Esophagus squamous epithelium (tissue), 5 donors: ENCODE data around the gene ATP11A. TPM values are rescaled to one million over a fixed set of nuclear protein-coding genes. Genes with fewer than 3 reads are reported as not detected.

Experiments used
- DNase-seq: peaks from one replicate; lab custom pipeline; 2025; lab: John Stamatoyannopoulos, UW
- H3K27ac ChIP-seq, 4 donors: fragments of 200-600 bp; sonication (generic); one replicate each; pipeline ENCODE4 v1.5.1; 2016 to 2019; ENCODE audit warnings: mild to moderate bottlenecking in 1 of 4
- H3K27me3 ChIP-seq, 4 donors: fragments of 200-600 bp; sonication (generic); 1 replicate in 3 of 4; 2 replicates in 1 of 4; pipeline versions ENCODE4 v1.5.1 to v1.6.0; 2017 to 2021; ENCODE audit warnings: antibody characterized with exemption in 1 of 4
- H3K36me3 ChIP-seq, 3 donors: fragments of 200-600 bp; sonication (generic); one replicate each; pipeline ENCODE4 v1.5.1; 2016 to 2019
- H3K4me1 ChIP-seq, 3 donors: fragments of 200-600 bp; sonication (generic); one replicate each; pipeline ENCODE4 v1.5.1; 2017 to 2019
- H3K4me3 ChIP-seq, 4 donors: fragments of 200-600 bp; sonication (generic); 1 replicate in 3 of 4; 2 replicates in 1 of 4; pipeline ENCODE4 v1.5.1; 2016 to 2019; ENCODE audit warnings: mild to moderate bottlenecking in 2 of 4, moderate library complexity in 1 of 4
- H3K9me3 ChIP-seq, 3 donors: fragments of 200-600 bp; sonication (generic); one replicate each; pipeline ENCODE4 v1.5.1; 2016 to 2019
- CTCF ChIP-seq, 6 experiments: fragments of 450-650 bp in 4 of 6; fragments of 200-600 bp in 2 of 6; sonication (generic) in 2 of 6; IDR thresholded peaks; one replicate each; pipeline ENCODE4 v1.5.1; 2016 to 2019; ENCODE audit warnings: antibody characterized with exemption in 6 of 6, mild to moderate bottlenecking in 4 of 6, moderate library complexity in 4 of 6
- POLR2A ChIP-seq, 4 donors: fragments of 450-650 bp; IDR thresholded peaks; one replicate each; pipeline ENCODE4 v1.6.1; 2017; ENCODE audit warnings: antibody characterized with exemption in 4 of 4, mild to moderate bottlenecking in 4 of 4, moderate library complexity in 3 of 4
- WGBS, 2 donors: methylation state at CpG; one replicate each; pipeline ENCODE4 v1.1.5; 2018; 5-methylcytosine and 5-hydroxymethylcytosine counted together
- intact Hi-C: fragments of 100-400 bp; cut with DNase I; formaldehyde crosslinking; loops from one replicate; pipeline ENCODE4 v1.15.0; 2022
- total RNA-seq, 4 donors: library from RNA; depleted of rRNA; stranded (reverse); fragments of >200 nt; gene quantifications; one replicate each; pipeline ENCODE4 v1.1.0, GENCODE V29; 2016
- donor health status: DM: yes; HTN: yes; CAD: no.

Gene ATP11A
- total RNA-seq, 4 donors from 2014 or later = 9.6 to 20.0 (median 16.1) TPM

- DNase-seq = no peak
- intact Hi-C loops = no loop called here
- 92 to 93% methylated on average over 2 to 3 of the region's 17 CpGs for WGBS, 2 donors
Measured at GRCh38 chr13:112679381-112679780, 10.5 kb upstream of the ATP11A start.

DNA sequence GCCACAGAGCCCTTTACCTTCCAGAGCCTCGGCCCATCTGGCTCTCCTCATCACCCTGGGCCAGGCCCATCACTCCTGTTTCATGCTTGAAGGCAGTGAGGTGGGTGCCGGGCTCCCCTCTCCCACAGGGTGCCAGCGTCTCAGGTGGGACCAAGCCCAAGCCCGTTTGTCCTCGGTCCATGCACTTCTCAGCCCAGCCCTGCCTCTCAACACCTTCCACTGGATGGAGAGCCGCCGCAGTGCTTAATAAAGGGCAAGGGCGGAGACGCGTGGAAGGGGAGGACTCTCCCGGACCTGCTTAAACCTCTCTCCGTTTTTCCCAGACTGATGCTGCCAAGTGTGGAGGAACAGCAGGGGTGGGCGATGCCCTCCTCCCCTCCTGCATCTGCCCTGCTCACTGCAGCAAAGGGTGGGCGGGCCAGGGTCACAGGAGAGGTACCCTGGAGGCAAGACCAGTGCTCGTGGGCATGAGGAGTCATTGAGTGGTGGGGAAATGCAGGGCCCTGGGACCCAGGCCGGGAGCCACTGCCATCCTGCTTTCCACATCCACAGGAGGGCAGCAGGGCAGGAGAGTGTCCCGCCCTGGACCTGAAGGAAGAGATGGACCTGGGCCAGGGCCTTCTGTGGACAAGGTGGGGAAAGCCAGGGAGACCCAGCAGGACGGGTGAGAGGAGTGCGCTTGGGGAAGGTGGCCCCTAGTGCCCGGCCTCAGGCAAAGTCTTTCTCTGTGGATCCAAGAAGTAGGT lies 9.7 kb upstream of the ATP11A start:
- WGBS, 2 donors = 79 to 83% methylated on average over 6 to 11 of the region's 20 CpGs
- no peak overlapping the region for H3K4me3 ChIP-seq
- no peak for DNase-seq
- no peaks in the 10 kb centered on the region for H3K4me1 ChIP-seq
- no peaks in the 10 kb centered on the region for H3K36me3 ChIP-seq
- H3K27ac ChIP-seq = no peak overlapping the region
- no peak for TF ChIP-seq CTCF (IDR thresholded peaks at IDR 0.05)
- no peak for TF ChIP-seq POLR2A (IDR thresholded peaks at IDR 0.05)
- peaks cover 0 to 8% (median 0%) of the 10 kb centered on the region in 4 donors for H3K27me3 ChIP-seq
- H3K9me3 ChIP-seq = no peaks in the 10 kb centered on the region
- intact Hi-C loops = no loop called here

More at GRCh38 chr13:112679381-112679780, 10.5 kb upstream of the ATP11A start:
- Histone ChIP-seq H3K36me3 (no peaks in the 10 kb centered on the region), H3K4me1 (no peaks in the 10 kb centered on the region), H3K27ac (no peak overlapping the region), H3K9me3 (no peaks in the 10 kb centered on the region), H3K4me3 (no peak overlapping the region), H3K27me3 (peaks cover 0 to 8% (median 0%) of the 10 kb centered on the region in 4 donors)
- TF ChIP-seq CTCF (IDR thresholded peaks at IDR 0.05) = no peak

GRCh38 chr13:112680741-112681360 lies 9.0 kb upstream of the ATP11A start:
- Histone ChIP-seq H3K36me3 (no peaks in the 10 kb centered on the region), H3K9me3 (no peaks in the 10 kb centered on the region), H3K4me3 (no peak overlapping the region), H3K27ac (no peak overlapping the region), H3K4me1 (no peaks in the 10 kb centered on the region), H3K27me3 (peaks cover 0 to 8% (median 0%) of the 10 kb centered on the region in 4 donors)
- no peak for DNase-seq
- no peak for TF ChIP-seq POLR2A (IDR thresholded peaks at IDR 0.05)
- no peak for TF ChIP-seq CTCF (IDR thresholded peaks at IDR 0.05)
- 80 to 81% methylated on average over 12 to 17 of the region's 17 CpGs for WGBS, 2 donors
- intact Hi-C loops = no loop called here

DNA sequence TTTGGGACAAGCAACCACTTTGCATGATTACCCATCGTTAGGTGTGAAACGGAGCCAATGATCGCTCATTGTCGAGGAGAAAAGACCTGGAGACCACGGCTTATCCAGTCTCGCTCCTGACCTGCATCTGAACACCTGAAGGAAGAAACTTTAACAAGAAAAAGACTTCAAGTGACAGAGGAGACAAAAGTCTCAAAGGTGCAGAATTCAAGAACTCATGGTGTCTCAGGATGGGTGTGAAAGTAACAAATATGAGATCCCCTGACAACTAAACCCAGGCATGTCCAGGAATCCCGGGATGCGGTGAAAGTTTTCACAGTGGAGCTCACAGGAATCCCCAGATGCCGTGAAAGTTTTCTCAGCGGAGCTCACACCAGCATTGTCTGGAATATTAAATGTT lies 6.3 kb upstream of the ATP11A start:
- Histone ChIP-seq H3K27me3 (no peaks in the 10 kb centered on the region), H3K4me3 (no peak overlapping the region), H3K27ac (no peak overlapping the region), H3K9me3 (no peaks in the 10 kb centered on the region), H3K36me3 (no peaks in the 10 kb centered on the region), H3K4me1 (peaks cover 0 to 13% (median 4%) of the 10 kb centered on the region in 3 donors)
- DNase-seq = no peak
- 79 to 86% methylated on average over 10 of the region's 10 CpGs for WGBS, 2 donors
- intact Hi-C loops = no loop called here
- TF ChIP-seq CTCF (IDR thresholded peaks at IDR 0.05) = no peak
